SK-N-SH (cell line): ENCODE data around the gene COQ10B.

Experiments
- EZH2phosphoT487 ChIP-seq: fragments of 200-600 bp; sonication (generic); IDR thresholded peaks from 2 replicates; pipeline ENCODE4 v1.6.1; 2017; ENCODE audit warnings: low read depth, mixed run types, mild to moderate bottlenecking, antibody characterized with exemption, moderate library complexity, borderline replicate concordance
- POLR2AphosphoS5 ChIP-seq: IDR thresholded peaks from 2 replicates; pipeline ENCODE4 v1.6.1; 2012; ENCODE audit warnings: low read depth, low read length
- REST ChIP-seq: IDR thresholded peaks from 2 replicates; pipeline ENCODE4 v1.6.1; 2012; ENCODE audit warnings: mild to moderate bottlenecking, low read depth, low read length, moderate library complexity
- RFX5 ChIP-seq: IDR thresholded peaks from 2 replicates; pipeline ENCODE4 v1.6.1; 2012; ENCODE audit warnings: mild to moderate bottlenecking, improper control_type of control experiment, low read length
- TAF1 ChIP-seq: IDR thresholded peaks from 2 replicates; pipeline ENCODE4 v1.6.1; 2012; ENCODE audit warnings: low read depth, mild to moderate bottlenecking, low read length, moderate library complexity, borderline replicate concordance
- ZBTB33 ChIP-seq: IDR thresholded peaks from 2 replicates; pipeline ENCODE4 v1.4.0; 2012; ENCODE audit warnings: low read depth, borderline replicate concordance
- TF ChIP-seq, protein P1 (sequence below): fragments of 150-350 bp; IDR thresholded peaks from 2 replicates; pipeline ENCODE4 v1.6.1; 2016; ENCODE audit warnings: mild to moderate bottlenecking, low read depth, low read length
- TF ChIP-seq, protein P2 (sequence below): fragments of 200-600 bp; sonication (generic); IDR thresholded peaks from 2 replicates; pipeline ENCODE4 v1.6.1; 2017; ENCODE audit warnings: antibody characterized with exemption, mild to moderate bottlenecking, moderate library complexity

DNA sequence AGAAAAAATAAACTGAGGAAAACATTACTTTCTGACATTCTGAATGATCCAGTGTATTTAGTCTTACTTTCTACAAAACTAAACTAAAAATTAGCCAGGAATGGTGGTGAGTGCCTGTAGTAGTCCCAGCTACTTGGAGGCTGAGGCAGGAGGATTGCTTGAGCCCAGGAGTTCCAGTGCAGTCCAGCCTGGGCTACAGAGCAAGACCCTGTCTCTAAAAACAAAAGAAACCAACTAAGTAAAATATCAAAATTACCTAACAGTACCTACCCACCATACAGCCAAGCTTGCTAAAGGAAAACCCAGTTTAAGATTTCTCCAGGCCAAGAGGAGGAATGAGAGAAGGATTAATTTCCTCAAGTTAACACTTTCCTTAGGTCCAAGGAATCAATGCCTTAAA, 43.3 kb downstream of the COQ10B start:
- TF ChIP-seq, protein P1, sequence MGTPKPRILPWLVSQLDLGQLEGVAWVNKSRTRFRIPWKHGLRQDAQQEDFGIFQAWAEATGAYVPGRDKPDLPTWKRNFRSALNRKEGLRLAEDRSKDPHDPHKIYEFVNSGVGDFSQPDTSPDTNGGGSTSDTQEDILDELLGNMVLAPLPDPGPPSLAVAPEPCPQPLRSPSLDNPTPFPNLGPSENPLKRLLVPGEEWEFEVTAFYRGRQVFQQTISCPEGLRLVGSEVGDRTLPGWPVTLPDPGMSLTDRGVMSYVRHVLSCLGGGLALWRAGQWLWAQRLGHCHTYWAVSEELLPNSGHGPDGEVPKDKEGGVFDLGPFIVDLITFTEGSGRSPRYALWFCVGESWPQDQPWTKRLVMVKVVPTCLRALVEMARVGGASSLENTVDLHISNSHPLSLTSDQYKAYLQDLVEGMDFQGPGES, result no peak
- TF ChIP-seq EZH2phosphoT487 (no peak), REST (no peak), ZBTB33 (no peak), RFX5 (no peak), TAF1 (no peak), POLR2AphosphoS5 (no peak)
- TF ChIP-seq, protein P2, sequence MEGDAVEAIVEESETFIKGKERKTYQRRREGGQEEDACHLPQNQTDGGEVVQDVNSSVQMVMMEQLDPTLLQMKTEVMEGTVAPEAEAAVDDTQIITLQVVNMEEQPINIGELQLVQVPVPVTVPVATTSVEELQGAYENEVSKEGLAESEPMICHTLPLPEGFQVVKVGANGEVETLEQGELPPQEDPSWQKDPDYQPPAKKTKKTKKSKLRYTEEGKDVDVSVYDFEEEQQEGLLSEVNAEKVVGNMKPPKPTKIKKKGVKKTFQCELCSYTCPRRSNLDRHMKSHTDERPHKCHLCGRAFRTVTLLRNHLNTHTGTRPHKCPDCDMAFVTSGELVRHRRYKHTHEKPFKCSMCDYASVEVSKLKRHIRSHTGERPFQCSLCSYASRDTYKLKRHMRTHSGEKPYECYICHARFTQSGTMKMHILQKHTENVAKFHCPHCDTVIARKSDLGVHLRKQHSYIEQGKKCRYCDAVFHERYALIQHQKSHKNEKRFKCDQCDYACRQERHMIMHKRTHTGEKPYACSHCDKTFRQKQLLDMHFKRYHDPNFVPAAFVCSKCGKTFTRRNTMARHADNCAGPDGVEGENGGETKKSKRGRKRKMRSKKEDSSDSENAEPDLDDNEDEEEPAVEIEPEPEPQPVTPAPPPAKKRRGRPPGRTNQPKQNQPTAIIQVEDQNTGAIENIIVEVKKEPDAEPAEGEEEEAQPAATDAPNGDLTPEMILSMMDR, result no peak
